ENCODE results near the gene ATP5F1D.

- TF ChIP-seq EP300 (IDR thresholded peaks at IDR 0.05) = no peak
- no peak for TF ChIP-seq CTCF (IDR thresholded peaks at IDR 0.05)
- TF ChIP-seq POLR2AphosphoS5 (IDR thresholded peaks at IDR 0.05) = no peak
Observed at GRCh38 chr19:1234051-1234954, 7.2 kb upstream of the ATP5F1D start.

Measured in upper lobe of left lung (tissue), 4 donors.